AG09309 (cell line): ENCODE results near the gene NUDT16.

Experiments used
- DNase-seq: peaks from one replicate; pipeline ENCODE4 v3.0.0-alpha.2; 2010; ENCODE audit warnings: low read depth
- H3K4me3 ChIP-seq: 2 replicates; pipeline ENCODE4 v1.5.1; 2011; ENCODE audit warnings: mild to moderate bottlenecking, low read depth, low read length, moderate library complexity; ENCODE audit not compliant: control insufficient read depth
- CTCF ChIP-seq: IDR thresholded peaks from 2 replicates; pipeline ENCODE4 v1.5.1; 2011; ENCODE audit warnings: mild to moderate bottlenecking, low read depth, low read length, inconsistent platforms; ENCODE audit not compliant: insufficient read depth, control insufficient read depth; ENCODE audit errors: missing control alignments

The NUDT16 gene

GRCh38 chr3:131406274-131406673, 24.7 kb downstream of the NUDT16 start:
- DNase-seq = no peak
- no peak overlapping the region for H3K4me3 ChIP-seq
- no peak for TF ChIP-seq CTCF

- TF ChIP-seq CTCF = no peak
- no peak for DNase-seq
- no peak overlapping the region for H3K4me3 ChIP-seq
Observed at GRCh38 chr3:131417751-131418150, 36.2 kb downstream of the NUDT16 start.

GRCh38 chr3:131421301-131421700, 39.7 kb downstream of the NUDT16 start:
- DNase-seq = no peak
- H3K4me3 ChIP-seq = no peak overlapping the region
- no peak for TF ChIP-seq CTCF

- H3K4me3 ChIP-seq = no peak overlapping the region
- no peak for TF ChIP-seq CTCF
- DNase-seq = no peak
Observed at GRCh38 chr3:131421957-131422498, 40.5 kb downstream of the NUDT16 start.

GRCh38 chr3:131427226-131427625, 45.7 kb downstream of the NUDT16 start:
- no peak for TF ChIP-seq CTCF
- no peak for DNase-seq
- H3K4me3 ChIP-seq = no peak overlapping the region

GRCh38 chr3:131431754-131432153, 50.2 kb downstream of the NUDT16 start:
- DNase-seq = no peak
- no peak overlapping the region for H3K4me3 ChIP-seq
- TF ChIP-seq CTCF = no peak

- no peak for DNase-seq
- H3K4me3 ChIP-seq = no peak overlapping the region
- no peak for TF ChIP-seq CTCF
Observed at GRCh38 chr3:131432441-131432840, 50.9 kb downstream of the NUDT16 start.
